ENCODE results near the gene ZSCAN21.
"Not testable (repeated sequence)": the region's sequence is repeated elsewhere in the genome, so short reads cannot be mapped to it uniquely, and the experiment has no call there.

ZSCAN21 gene
- total RNA-seq = 4.5 to 6.9 (median 5.6) reads per million in 3 donors

GRCh38 chr7:100049441-100050291, at the start of gene ZSCAN21:
TSS of gene ZSCAN21 (plus strand) at chr7:100049774. CDS start at chr7:100057007, 7,233 bp downstream.
- peak within 1 kb of the TSS; percentile 97 for H3K4me3 ChIP-seq (ENCODE audit: insufficient read depth, low read depth, low read length, poor library complexity, severe bottlenecking)
- no peaks in the 10 kb centered on the region for H3K36me3 ChIP-seq (ENCODE audit: control insufficient read depth, insufficient read depth, low read length)
- peak within 1 kb of the TSS; percentile 85 for H3K27ac ChIP-seq (ENCODE audit: insufficient read depth, low read length, poor library complexity, severe bottlenecking)
- no peaks in the 10 kb centered on the region for H3K9me3 ChIP-seq (ENCODE audit: control insufficient read depth, low read length)
- H3K4me1 ChIP-seq (ENCODE audit: control insufficient read depth, insufficient read depth, low read length, poor library complexity, severe bottlenecking) = peaks cover 11% of the 10 kb centered on the region
- peak; percentile 64 to 73 (median 68) for DNase-seq
- H3K27me3 ChIP-seq (replicated peaks; ENCODE audit: control insufficient read depth, insufficient read depth, low read length, poor library complexity, severe bottlenecking) = no peaks in the 10 kb centered on the region

- DNase-seq = no peak
- Histone ChIP-seq H3K27me3 (replicated peaks; ENCODE audit: control insufficient read depth, insufficient read depth, low read length, poor library complexity, severe bottlenecking) (no peaks in the 10 kb centered on the region), H3K9me3 (ENCODE audit: control insufficient read depth, low read length) (no peaks in the 10 kb centered on the region), H3K27ac (ENCODE audit: insufficient read depth, low read length, poor library complexity, severe bottlenecking) (no peak overlapping the region), H3K4me3 (ENCODE audit: insufficient read depth, low read depth, low read length, poor library complexity, severe bottlenecking) (no peak overlapping the region), H3K4me1 (ENCODE audit: control insufficient read depth, insufficient read depth, low read length, poor library complexity, severe bottlenecking) (peaks cover 13% of the 10 kb centered on the region), H3K36me3 (ENCODE audit: control insufficient read depth, insufficient read depth, low read length) (no peaks in the 10 kb centered on the region)
These were observed 49.3 kb upstream of the ZSCAN21 start for GRCh38 chr7:100000239-100000638.

- Histone ChIP-seq H3K36me3 (ENCODE audit: control insufficient read depth, insufficient read depth, low read length) (no peaks in the 10 kb centered on the region), H3K4me1 (ENCODE audit: control insufficient read depth, insufficient read depth, low read length, poor library complexity, severe bottlenecking) (no peaks in the 10 kb centered on the region), H3K27ac (ENCODE audit: insufficient read depth, low read length, poor library complexity, severe bottlenecking) (no peak overlapping the region), H3K9me3 (ENCODE audit: control insufficient read depth, low read length) (no peaks in the 10 kb centered on the region), H3K4me3 (ENCODE audit: insufficient read depth, low read depth, low read length, poor library complexity, severe bottlenecking) (no peak overlapping the region), H3K27me3 (replicated peaks; ENCODE audit: control insufficient read depth, insufficient read depth, low read length, poor library complexity, severe bottlenecking) (no peaks in the 10 kb centered on the region)
- DNase-seq = no peak
These were observed 45.6 kb upstream of the ZSCAN21 start for GRCh38 chr7:100003711-100004661.

GRCh38 chr7:100007887-100008286, 41.7 kb upstream of the ZSCAN21 start:
- no peaks in the 10 kb centered on the region for H3K4me1 ChIP-seq (ENCODE audit: control insufficient read depth, insufficient read depth, low read length, poor library complexity, severe bottlenecking)
- no peaks in the 10 kb centered on the region for H3K36me3 ChIP-seq (ENCODE audit: control insufficient read depth, insufficient read depth, low read length)
- no peak for DNase-seq
- no peaks in the 10 kb centered on the region for H3K27me3 ChIP-seq (replicated peaks; ENCODE audit: control insufficient read depth, insufficient read depth, low read length, poor library complexity, severe bottlenecking)
- H3K27ac ChIP-seq (ENCODE audit: insufficient read depth, low read length, poor library complexity, severe bottlenecking) = no peak overlapping the region
- H3K9me3 ChIP-seq (ENCODE audit: control insufficient read depth, low read length) = no peaks in the 10 kb centered on the region
- H3K4me3 ChIP-seq (ENCODE audit: insufficient read depth, low read depth, low read length, poor library complexity, severe bottlenecking) = no peak overlapping the region

- H3K4me3 ChIP-seq (ENCODE audit: insufficient read depth, low read depth, low read length, poor library complexity, severe bottlenecking) = no peak overlapping the region
- H3K27ac ChIP-seq (ENCODE audit: insufficient read depth, low read length, poor library complexity, severe bottlenecking) = no peak overlapping the region
- H3K4me1 ChIP-seq (ENCODE audit: control insufficient read depth, insufficient read depth, low read length, poor library complexity, severe bottlenecking) = no peaks in the 10 kb centered on the region
- H3K9me3 ChIP-seq (ENCODE audit: control insufficient read depth, low read length) = no peaks in the 10 kb centered on the region
- no peaks in the 10 kb centered on the region for H3K36me3 ChIP-seq (ENCODE audit: control insufficient read depth, insufficient read depth, low read length)
- H3K27me3 ChIP-seq (replicated peaks; ENCODE audit: control insufficient read depth, insufficient read depth, low read length, poor library complexity, severe bottlenecking) = no peaks in the 10 kb centered on the region
- DNase-seq = no peak
These were observed 41.0 kb upstream of the ZSCAN21 start for GRCh38 chr7:100008525-100008924.

- DNase-seq; H3K36me3 ChIP-seq (ENCODE audit: control insufficient read depth, insufficient read depth, low read length); H3K27ac ChIP-seq (ENCODE audit: insufficient read depth, low read length, poor library complexity, severe bottlenecking); H3K9me3 ChIP-seq (ENCODE audit: control insufficient read depth, low read length); H3K4me3 ChIP-seq (ENCODE audit: insufficient read depth, low read depth, low read length, poor library complexity, severe bottlenecking); H3K4me1 ChIP-seq (ENCODE audit: control insufficient read depth, insufficient read depth, low read length, poor library complexity, severe bottlenecking); H3K27me3 ChIP-seq (replicated peaks; ENCODE audit: control insufficient read depth, insufficient read depth, low read length, poor library complexity, severe bottlenecking): not testable (repeated sequence)
These were observed 39.6 kb upstream of the ZSCAN21 start for GRCh38 chr7:100009952-100010351.

- H3K36me3 ChIP-seq (ENCODE audit: control insufficient read depth, insufficient read depth, low read length) = no peaks in the 10 kb centered on the region
These were observed 38.7 kb upstream of the ZSCAN21 start for GRCh38 chr7:100010901-100011300.

GRCh38 chr7:100011516-100011915, 38.1 kb upstream of the ZSCAN21 start:
- H3K27me3 ChIP-seq (replicated peaks; ENCODE audit: control insufficient read depth, insufficient read depth, low read length, poor library complexity, severe bottlenecking) = no peaks in the 10 kb centered on the region
- no peak overlapping the region for H3K27ac ChIP-seq (ENCODE audit: insufficient read depth, low read length, poor library complexity, severe bottlenecking)
- no peak overlapping the region for H3K4me3 ChIP-seq (ENCODE audit: insufficient read depth, low read depth, low read length, poor library complexity, severe bottlenecking)
- H3K9me3 ChIP-seq (ENCODE audit: control insufficient read depth, low read length) = no peaks in the 10 kb centered on the region
- H3K36me3 ChIP-seq (ENCODE audit: control insufficient read depth, insufficient read depth, low read length) = no peaks in the 10 kb centered on the region
- no peak for DNase-seq
- peaks cover 5% of the 10 kb centered on the region for H3K4me1 ChIP-seq (ENCODE audit: control insufficient read depth, insufficient read depth, low read length, poor library complexity, severe bottlenecking)

More at GRCh38 chr7:100010901-100011300, 38.7 kb upstream of the ZSCAN21 start:
- peaks cover 5% of the 10 kb centered on the region for H3K4me1 ChIP-seq (ENCODE audit: control insufficient read depth, insufficient read depth, low read length, poor library complexity, severe bottlenecking)
- DNase-seq = no peak
- H3K4me3 ChIP-seq (ENCODE audit: insufficient read depth, low read depth, low read length, poor library complexity, severe bottlenecking) = no peak overlapping the region
- H3K27me3 ChIP-seq (replicated peaks; ENCODE audit: control insufficient read depth, insufficient read depth, low read length, poor library complexity, severe bottlenecking) = no peaks in the 10 kb centered on the region
- no peaks in the 10 kb centered on the region for H3K9me3 ChIP-seq (ENCODE audit: control insufficient read depth, low read length)
- H3K27ac ChIP-seq (ENCODE audit: insufficient read depth, low read length, poor library complexity, severe bottlenecking) = no peak overlapping the region

- H3K4me3 ChIP-seq (ENCODE audit: insufficient read depth, low read depth, low read length, poor library complexity, severe bottlenecking); H3K9me3 ChIP-seq (ENCODE audit: control insufficient read depth, low read length); H3K36me3 ChIP-seq (ENCODE audit: control insufficient read depth, insufficient read depth, low read length); DNase-seq; H3K27me3 ChIP-seq (replicated peaks; ENCODE audit: control insufficient read depth, insufficient read depth, low read length, poor library complexity, severe bottlenecking); H3K27ac ChIP-seq (ENCODE audit: insufficient read depth, low read length, poor library complexity, severe bottlenecking): not testable (repeated sequence)
- H3K4me1 ChIP-seq (ENCODE audit: control insufficient read depth, insufficient read depth, low read length, poor library complexity, severe bottlenecking) = peaks cover 14% of the 10 kb centered on the region
These were observed 36.9 kb upstream of the ZSCAN21 start for GRCh38 chr7:100012385-100013327.
